Osteocyte (in vitro differentiated cells): Measurements from ENCODE around the gene LONRF2. TPM values are rescaled to one million over a fixed set of nuclear protein-coding genes. Genes with fewer than 3 reads are reported as not detected.

Experiments
- DNase-seq: peaks from one replicate; pipeline ENCODE4 v3.0.0; 2021; ENCODE audit warnings: mixed read lengths; ENCODE audit not compliant: unreplicated experiment; ENCODE audit errors: extremely low spot score
- H3K27ac Mint-ChIP-seq: one replicate; pipeline ENCODE4 v1.8.0; 2021; ENCODE audit warnings: mild to moderate bottlenecking, mixed read lengths; ENCODE audit not compliant: unreplicated experiment
- H3K27me3 Mint-ChIP-seq: one replicate; pipeline ENCODE4 v1.8.0; 2021; ENCODE audit warnings: mixed read lengths; ENCODE audit not compliant: unreplicated experiment
- H3K36me3 Mint-ChIP-seq: one replicate; pipeline ENCODE4 v1.8.0; 2021; ENCODE audit warnings: mixed read lengths; ENCODE audit not compliant: unreplicated experiment
- H3K4me1 Mint-ChIP-seq: one replicate; pipeline ENCODE4 v1.8.0; 2021; ENCODE audit warnings: mixed read lengths; ENCODE audit not compliant: unreplicated experiment
- H3K4me3 Mint-ChIP-seq: one replicate; pipeline ENCODE4 v1.8.0; 2021; ENCODE audit warnings: mild to moderate bottlenecking, moderate library complexity, mixed read lengths; ENCODE audit not compliant: unreplicated experiment
- H3K9me3 Mint-ChIP-seq: one replicate; pipeline ENCODE4 v1.8.0; 2021; ENCODE audit warnings: mixed read lengths; ENCODE audit not compliant: unreplicated experiment
- CTCF ChIP-seq: fragments of 200-600 bp; sonication (generic); IDR thresholded peaks from 2 replicates; pipeline ENCODE4 v1.5.0; 2021; ENCODE audit warnings: antibody characterized with exemption, mild to moderate bottlenecking, moderate library complexity
- total RNA-seq: library from RNA; stranded (reverse); gene quantifications from 2 replicates; pipeline ENCODE4 v1.2.1, GENCODE V29; 2021

The LONRF2 gene
- total RNA-seq, 1 donor from 2014 or later, result 0.32 TPM

GRCh38 chr2:100275200-100275589, 47.1 kb downstream of the LONRF2 start:
- Mint-ChIP-seq H3K27me3 (peaks cover 45% of the 10 kb centered on the region), H3K36me3 (no peaks in the 10 kb centered on the region), H3K4me1 (no peaks in the 10 kb centered on the region), H3K9me3 (no peaks in the 10 kb centered on the region), H3K4me3 (no peak overlapping the region), H3K27ac (no peak overlapping the region)
- TF ChIP-seq CTCF, result no peak
- DNase-seq, result peak; percentile 59

- Mint-ChIP-seq H3K4me1 (no peaks in the 10 kb centered on the region), H3K9me3 (no peaks in the 10 kb centered on the region)
Observed at GRCh38 chr2:100274566-100275199, 47.6 kb downstream of the LONRF2 start.

GRCh38 chr2:100274076-100274475, 48.2 kb downstream of the LONRF2 start:
- H3K9me3 Mint-ChIP-seq, result no peaks in the 10 kb centered on the region

More at GRCh38 chr2:100274566-100275199, 47.6 kb downstream of the LONRF2 start:
- Mint-ChIP-seq H3K36me3 (no peaks in the 10 kb centered on the region), H3K4me3 (no peak overlapping the region), H3K27me3 (peaks cover 40% of the 10 kb centered on the region), H3K27ac (no peak overlapping the region)
- TF ChIP-seq CTCF, result no peak
- DNase-seq, result peak; percentile 73

GRCh38 chr2:100273387-100273786, 48.9 kb downstream of the LONRF2 start:
- no peak for TF ChIP-seq CTCF
- H3K9me3 Mint-ChIP-seq, result no peaks in the 10 kb centered on the region
- H3K36me3 Mint-ChIP-seq, result no peaks in the 10 kb centered on the region
- H3K27ac Mint-ChIP-seq, result no peak overlapping the region
- no peaks in the 10 kb centered on the region for H3K4me1 Mint-ChIP-seq
- peaks cover 34% of the 10 kb centered on the region for H3K27me3 Mint-ChIP-seq
- no peak overlapping the region for H3K4me3 Mint-ChIP-seq
- no peak for DNase-seq

More at GRCh38 chr2:100274076-100274475, 48.2 kb downstream of the LONRF2 start:
- Mint-ChIP-seq H3K4me1 (no peaks in the 10 kb centered on the region), H3K27ac (no peak overlapping the region), H3K27me3 (peaks cover 37% of the 10 kb centered on the region), H3K4me3 (no peak overlapping the region), H3K36me3 (no peaks in the 10 kb centered on the region)
- peak; percentile 53 for DNase-seq
- no peak for TF ChIP-seq CTCF

- no peaks in the 10 kb centered on the region for H3K36me3 Mint-ChIP-seq
- peak; percentile 46 for DNase-seq
- no peaks in the 10 kb centered on the region for H3K9me3 Mint-ChIP-seq
- H3K4me3 Mint-ChIP-seq, result no peak overlapping the region
- H3K4me1 Mint-ChIP-seq, result no peaks in the 10 kb centered on the region
- no peak for TF ChIP-seq CTCF
- H3K27me3 Mint-ChIP-seq, result peaks cover 33% of the 10 kb centered on the region
- no peak overlapping the region for H3K27ac Mint-ChIP-seq
Observed at GRCh38 chr2:100272841-100273329, 49.4 kb downstream of the LONRF2 start.
